Measurements from ENCODE around the gene EBF3.

EBF3 gene

GRCh38 chr10:129850316-129850715 is 113.8 kb downstream of the EBF3 start:
- DNase-seq: no peak

GRCh38 chr10:129849853-129850252 is 114.2 kb downstream of the EBF3 start:
- no peak for DNase-seq

GRCh38 chr10:129849452-129849750 is 114.7 kb downstream of the EBF3 start:
- peak; percentile 81 for DNase-seq

GRCh38 chr10:129848696-129849451 is 115.2 kb downstream of the EBF3 start:
- DNase-seq: no peak

GRCh38 chr10:129847741-129848483 is 116.2 kb downstream of the EBF3 start:
- no peak for DNase-seq

- no peak for DNase-seq
Observed at GRCh38 chr10:129846991-129847391, 117.1 kb downstream of the EBF3 start.

- DNase-seq: peak; percentile 86
Observed at GRCh38 chr10:129845111-129845753, 118.8 kb downstream of the EBF3 start.

GRCh38 chr10:129844216-129844766 is 119.8 kb downstream of the EBF3 start:
- DNase-seq: no peak

GRCh38 chr10:129843702-129844101 is 120.4 kb downstream of the EBF3 start:
- no peak for DNase-seq

- DNase-seq: no peak
Observed at GRCh38 chr10:129843131-129843541, 120.9 kb downstream of the EBF3 start.

GRCh38 chr10:129842031-129842430 is 122.0 kb downstream of the EBF3 start:
- no peak for DNase-seq

- DNase-seq: no peak
Observed at GRCh38 chr10:129841590-129841989, 122.5 kb downstream of the EBF3 start.

- no peak for DNase-seq
Observed at GRCh38 chr10:129841071-129841470, 123.0 kb downstream of the EBF3 start.

- DNase-seq: no peak
Observed at GRCh38 chr10:129840196-129840590, 123.9 kb downstream of the EBF3 start.

GRCh38 chr10:129839285-129840195 is 124.5 kb downstream of the EBF3 start:
- DNase-seq: no peak

GRCh38 chr10:129838794-129839193 is 125.3 kb downstream of the EBF3 start:
- DNase-seq: no peak

- no peak for DNase-seq
Observed at GRCh38 chr10:129837909-129838582, 126.0 kb downstream of the EBF3 start.

GRCh38 chr10:129836253-129836652 is 127.8 kb downstream of the EBF3 start:
- DNase-seq: no peak

- peak; percentile 43 for DNase-seq
Observed at GRCh38 chr10:129833994-129834739, 129.9 kb downstream of the EBF3 start.

- DNase-seq: no peak
Observed at GRCh38 chr10:129833468-129833950, 130.6 kb downstream of the EBF3 start.
